ENCODE results near the gene SORCS1.

DNA sequence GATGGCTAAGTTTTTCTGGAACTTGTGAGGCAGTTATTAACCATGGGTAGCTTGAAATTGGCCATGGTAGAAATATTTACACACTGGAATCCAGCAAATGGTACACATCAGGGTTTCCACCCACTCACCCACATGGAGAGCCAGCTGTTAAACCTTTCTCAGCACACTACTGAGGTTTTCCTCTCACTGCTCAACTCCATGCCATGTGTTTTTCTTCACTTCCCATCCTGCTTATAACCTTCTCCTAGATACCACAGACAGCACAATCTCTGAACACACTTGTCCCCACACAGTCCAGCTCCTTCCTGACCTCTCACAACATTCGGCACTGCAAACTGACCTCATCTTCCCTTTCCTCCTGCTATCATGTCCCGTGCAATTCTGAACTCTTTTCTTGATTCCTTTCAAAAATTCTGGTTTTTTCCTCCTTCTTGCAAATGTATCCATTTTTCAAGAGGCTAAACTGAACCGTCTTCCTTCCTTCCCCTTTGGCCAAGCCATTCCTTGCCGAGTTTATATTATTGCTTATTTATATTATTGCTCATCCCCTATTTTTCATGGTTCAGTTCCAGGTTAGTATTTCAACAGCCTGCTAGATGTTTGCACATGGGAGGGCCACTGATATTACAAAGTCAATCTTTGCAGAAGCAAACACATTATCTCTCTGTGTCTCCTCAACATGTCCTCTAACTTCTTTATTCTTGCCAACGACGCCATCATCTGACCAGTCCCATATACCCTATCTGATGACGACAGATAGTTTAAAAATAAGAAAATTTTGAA is 606.4 kb downstream of the SORCS1 start:
- TF ChIP-seq, protein P1, sequence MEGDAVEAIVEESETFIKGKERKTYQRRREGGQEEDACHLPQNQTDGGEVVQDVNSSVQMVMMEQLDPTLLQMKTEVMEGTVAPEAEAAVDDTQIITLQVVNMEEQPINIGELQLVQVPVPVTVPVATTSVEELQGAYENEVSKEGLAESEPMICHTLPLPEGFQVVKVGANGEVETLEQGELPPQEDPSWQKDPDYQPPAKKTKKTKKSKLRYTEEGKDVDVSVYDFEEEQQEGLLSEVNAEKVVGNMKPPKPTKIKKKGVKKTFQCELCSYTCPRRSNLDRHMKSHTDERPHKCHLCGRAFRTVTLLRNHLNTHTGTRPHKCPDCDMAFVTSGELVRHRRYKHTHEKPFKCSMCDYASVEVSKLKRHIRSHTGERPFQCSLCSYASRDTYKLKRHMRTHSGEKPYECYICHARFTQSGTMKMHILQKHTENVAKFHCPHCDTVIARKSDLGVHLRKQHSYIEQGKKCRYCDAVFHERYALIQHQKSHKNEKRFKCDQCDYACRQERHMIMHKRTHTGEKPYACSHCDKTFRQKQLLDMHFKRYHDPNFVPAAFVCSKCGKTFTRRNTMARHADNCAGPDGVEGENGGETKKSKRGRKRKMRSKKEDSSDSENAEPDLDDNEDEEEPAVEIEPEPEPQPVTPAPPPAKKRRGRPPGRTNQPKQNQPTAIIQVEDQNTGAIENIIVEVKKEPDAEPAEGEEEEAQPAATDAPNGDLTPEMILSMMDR (IDR thresholded peaks at IDR 0.05): no peak
- TF ChIP-seq POLR2A (IDR thresholded peaks at IDR 0.05): no peak

Measured in prostate gland (tissue), 2 donors.